ENCODE measurements around the gene GADD45GIP1.

DNA sequence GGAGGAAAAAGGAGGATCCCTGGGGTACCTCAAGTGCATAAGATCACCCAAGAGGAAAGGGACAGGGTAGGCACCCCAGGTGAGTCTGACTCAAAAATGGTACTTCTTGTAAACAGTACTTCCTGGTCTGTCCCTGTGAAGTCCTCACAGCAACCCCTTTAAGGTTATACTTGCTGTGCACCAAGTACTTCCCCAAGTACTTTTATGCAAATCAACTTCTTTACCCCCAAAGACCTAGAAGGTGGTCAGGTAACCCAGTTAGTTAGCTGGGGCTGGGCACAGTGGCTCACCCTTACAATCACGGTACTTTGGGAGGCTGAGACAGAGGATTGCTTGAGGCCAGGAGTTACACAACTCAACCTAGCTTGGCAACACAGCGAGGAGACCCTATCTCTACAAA lies 16.1 kb downstream of the GADD45GIP1 start:
- TF ChIP-seq, protein P1, sequence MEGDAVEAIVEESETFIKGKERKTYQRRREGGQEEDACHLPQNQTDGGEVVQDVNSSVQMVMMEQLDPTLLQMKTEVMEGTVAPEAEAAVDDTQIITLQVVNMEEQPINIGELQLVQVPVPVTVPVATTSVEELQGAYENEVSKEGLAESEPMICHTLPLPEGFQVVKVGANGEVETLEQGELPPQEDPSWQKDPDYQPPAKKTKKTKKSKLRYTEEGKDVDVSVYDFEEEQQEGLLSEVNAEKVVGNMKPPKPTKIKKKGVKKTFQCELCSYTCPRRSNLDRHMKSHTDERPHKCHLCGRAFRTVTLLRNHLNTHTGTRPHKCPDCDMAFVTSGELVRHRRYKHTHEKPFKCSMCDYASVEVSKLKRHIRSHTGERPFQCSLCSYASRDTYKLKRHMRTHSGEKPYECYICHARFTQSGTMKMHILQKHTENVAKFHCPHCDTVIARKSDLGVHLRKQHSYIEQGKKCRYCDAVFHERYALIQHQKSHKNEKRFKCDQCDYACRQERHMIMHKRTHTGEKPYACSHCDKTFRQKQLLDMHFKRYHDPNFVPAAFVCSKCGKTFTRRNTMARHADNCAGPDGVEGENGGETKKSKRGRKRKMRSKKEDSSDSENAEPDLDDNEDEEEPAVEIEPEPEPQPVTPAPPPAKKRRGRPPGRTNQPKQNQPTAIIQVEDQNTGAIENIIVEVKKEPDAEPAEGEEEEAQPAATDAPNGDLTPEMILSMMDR (conservative IDR thresholded peaks at IDR 0.05 in 1 of 2, IDR thresholded peaks at IDR 0.05 in 1 of 2; ENCODE audit: low read depth in 1 of 2, low read length in 2 of 2), result no peak
- TF ChIP-seq EZH2 (IDR thresholded peaks at IDR 0.05; ENCODE audit: low read length, missing control alignments), result no peak
